Stimulated activated naive B cell treated with anti-CD40 and anti-IgM and Interleukin-4, amounts not matched to agents 10 μg/mL and 1 μg/mL and 100 μg/mL, for 72 hours (primary cell): ENCODE results near the gene LINC01488.

Source experiments
- ATAC-seq, 2 donors: fragments of 150-1000 bp; cut with Tn5 transposase; replicated peaks; 2 replicates each; pipeline ENCODE4 v1.10.0; 2021; ENCODE audit warnings: moderate library complexity in 1 of 2
- DNase-seq: peaks from one replicate; pipeline ENCODE4 v3.0.0; 2021
- H3K27ac Mint-ChIP-seq: one replicate; pipeline ENCODE4 v1.8.0; 2022; ENCODE audit warnings: mild to moderate bottlenecking, mixed read lengths
- H3K27me3 Mint-ChIP-seq, 2 donors: one replicate each; pipeline ENCODE4 v1.8.0; 2022; ENCODE audit warnings: mixed read lengths in 2 of 2
- H3K36me3 Mint-ChIP-seq, 2 donors: one replicate each; pipeline ENCODE4 v1.8.0; 2022; ENCODE audit warnings: mixed read lengths in 2 of 2, mild to moderate bottlenecking in 1 of 2
- H3K4me1 Mint-ChIP-seq, 2 donors: one replicate each; pipeline ENCODE4 v1.8.0; 2022; ENCODE audit warnings: mixed read lengths in 2 of 2, mild to moderate bottlenecking in 1 of 2
- H3K4me3 Mint-ChIP-seq, 2 donors: one replicate each; pipeline ENCODE4 v1.8.0; 2022; ENCODE audit warnings: mild to moderate bottlenecking in 2 of 2, mixed read lengths in 2 of 2, moderate library complexity in 1 of 2
- H3K9me3 Mint-ChIP-seq, 2 donors: one replicate each; pipeline ENCODE4 v1.8.0; 2022; ENCODE audit warnings: mixed read lengths in 2 of 2, mild to moderate bottlenecking in 1 of 2

LINC01488 gene

DNA sequence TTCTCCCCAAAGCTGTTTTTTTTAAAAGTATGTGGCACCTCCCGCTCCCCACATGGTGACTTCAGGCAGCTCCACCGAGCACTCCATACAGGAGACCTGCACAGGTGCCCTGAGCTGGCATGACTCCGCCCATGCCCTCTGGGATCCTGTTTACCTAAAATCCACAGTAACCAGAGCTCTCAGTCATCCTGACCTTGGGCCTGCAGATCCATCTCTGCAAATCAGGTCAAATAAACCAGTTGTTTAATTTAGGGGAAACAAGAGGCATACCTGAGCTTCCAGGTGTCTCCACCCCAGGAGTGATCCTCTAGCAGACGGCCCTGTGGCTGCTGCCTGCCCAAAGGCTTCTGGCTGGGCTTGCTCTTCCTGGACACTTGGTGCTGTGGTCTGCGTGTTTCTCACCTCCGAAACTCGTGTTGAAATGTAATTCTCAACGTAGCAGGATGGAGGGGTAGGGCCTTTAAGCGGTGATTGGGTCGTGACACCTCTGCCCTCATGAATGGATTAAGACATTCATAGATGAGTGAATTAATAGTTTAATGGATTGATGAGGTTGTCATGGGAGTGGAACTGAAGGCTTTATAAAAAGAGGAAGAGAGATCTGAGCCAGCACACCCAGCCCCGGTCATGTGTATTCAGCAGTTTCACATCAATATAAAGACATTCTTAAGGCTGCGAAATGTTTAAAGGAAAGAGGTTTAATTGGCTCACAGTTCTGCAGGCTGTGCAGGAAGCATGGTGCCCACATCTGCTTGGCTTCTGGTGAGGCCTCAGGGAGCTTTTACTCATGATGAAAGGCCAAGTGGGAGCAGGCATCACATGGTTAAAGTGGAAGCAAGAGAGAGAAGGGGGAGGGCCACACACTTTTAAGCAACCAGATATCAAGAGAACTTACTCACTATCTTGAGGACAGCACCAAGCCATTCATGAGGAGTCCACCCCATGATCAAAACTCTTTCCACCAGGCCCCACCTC is 34.1 kb downstream of the LINC01488 start:
- H3K27me3 Mint-ChIP-seq = peaks cover 6 to 8% of the 10 kb centered on the region in 2 donors
- H3K27ac Mint-ChIP-seq = peak overlapping the region; percentile 93
- H3K9me3 Mint-ChIP-seq = peaks cover 20 to 28% of the 10 kb centered on the region in 2 donors
- peaks cover 11 to 13% of the 10 kb centered on the region in 2 donors for H3K4me1 Mint-ChIP-seq
- ATAC-seq (peak; percentile 97 to 99), DNase-seq (no peak)
- H3K36me3 Mint-ChIP-seq = peaks cover 18 to 32% of the 10 kb centered on the region in 2 donors
- H3K4me3 Mint-ChIP-seq = peak overlapping the region in 1 of 2 donors; percentile 71

DNA sequence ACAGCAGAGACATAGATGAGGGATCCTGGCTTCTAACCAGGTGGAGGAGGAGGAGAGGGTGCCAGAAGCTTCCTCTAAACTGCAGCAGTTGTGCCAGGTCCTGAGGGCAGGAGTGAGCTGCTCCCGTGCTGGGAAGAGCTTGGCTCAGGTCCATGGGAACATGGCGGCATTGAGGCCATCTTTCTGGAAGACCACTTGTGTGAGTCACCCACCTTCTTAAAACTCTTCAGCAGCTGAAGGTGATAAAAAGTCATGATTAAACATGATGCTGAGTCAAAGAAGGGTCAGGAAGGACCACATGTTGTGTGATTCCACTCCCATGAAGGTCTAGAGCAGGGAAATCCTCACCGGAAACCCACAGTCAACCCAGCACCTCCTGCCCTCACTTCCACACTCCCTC is 35.1 kb downstream of the LINC01488 start:
- no peak for ATAC-seq
- no peak for DNase-seq
- Mint-ChIP-seq H3K4me1 (peaks cover 11 to 13% of the 10 kb centered on the region in 2 donors), H3K36me3 (peaks cover 18 to 32% of the 10 kb centered on the region in 2 donors), H3K9me3 (peaks cover 20 to 28% of the 10 kb centered on the region in 2 donors), H3K27me3 (peaks cover 6 to 12% of the 10 kb centered on the region in 2 donors), H3K4me3 (no peak overlapping the region), H3K27ac (peak overlapping the region; percentile 86)

DNA sequence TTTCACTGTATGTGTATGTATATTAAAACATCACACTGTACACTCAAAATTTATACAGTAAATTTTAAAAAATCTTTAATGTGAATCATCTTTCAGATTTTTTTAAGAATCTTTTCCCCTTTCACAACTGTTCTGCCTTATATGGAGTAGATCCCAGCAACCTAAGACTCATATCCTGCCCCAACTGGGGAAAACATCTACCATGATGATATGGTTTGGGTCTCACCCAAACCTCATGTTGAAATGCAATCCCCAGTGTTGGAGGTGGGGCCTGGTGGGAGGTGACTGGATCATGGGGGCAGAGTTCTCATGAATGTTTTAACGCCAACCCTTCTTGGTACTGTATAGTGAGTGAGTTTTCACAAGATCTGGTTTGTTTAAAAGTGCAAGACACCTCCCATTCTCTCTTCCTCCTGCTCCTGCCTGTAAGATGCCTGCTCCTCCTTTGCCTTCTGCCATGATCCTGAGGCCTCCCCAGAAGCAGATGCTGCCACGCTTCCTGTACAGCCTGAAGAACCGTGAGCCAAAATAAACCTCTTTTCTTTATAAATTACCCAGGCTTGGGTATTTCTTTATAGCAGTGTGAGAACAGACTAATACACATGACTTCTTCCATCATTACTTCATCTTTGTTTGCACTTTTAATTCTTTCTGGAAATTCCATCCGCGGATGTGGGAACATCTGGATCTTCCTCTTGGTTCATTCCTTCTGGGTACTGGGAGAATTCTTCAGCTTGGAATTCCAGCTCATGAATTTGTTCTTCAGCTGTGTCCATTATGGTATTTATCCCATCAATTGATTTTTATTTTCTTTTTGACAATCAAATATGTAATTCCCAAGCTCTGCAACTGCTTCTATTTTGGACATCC is 36.9 kb downstream of the LINC01488 start:
- Mint-ChIP-seq H3K27me3 (peaks cover 6 to 9% of the 10 kb centered on the region in 2 donors), H3K4me3 (no peak overlapping the region), H3K36me3 (peaks cover 18 to 32% of the 10 kb centered on the region in 2 donors), H3K9me3 (peaks cover 20 to 28% of the 10 kb centered on the region in 2 donors), H3K4me1 (peaks cover 13% of the 10 kb centered on the region in 2 donors), H3K27ac (no peak overlapping the region)
- DNase-seq (no peak), ATAC-seq (no peak)

DNA sequence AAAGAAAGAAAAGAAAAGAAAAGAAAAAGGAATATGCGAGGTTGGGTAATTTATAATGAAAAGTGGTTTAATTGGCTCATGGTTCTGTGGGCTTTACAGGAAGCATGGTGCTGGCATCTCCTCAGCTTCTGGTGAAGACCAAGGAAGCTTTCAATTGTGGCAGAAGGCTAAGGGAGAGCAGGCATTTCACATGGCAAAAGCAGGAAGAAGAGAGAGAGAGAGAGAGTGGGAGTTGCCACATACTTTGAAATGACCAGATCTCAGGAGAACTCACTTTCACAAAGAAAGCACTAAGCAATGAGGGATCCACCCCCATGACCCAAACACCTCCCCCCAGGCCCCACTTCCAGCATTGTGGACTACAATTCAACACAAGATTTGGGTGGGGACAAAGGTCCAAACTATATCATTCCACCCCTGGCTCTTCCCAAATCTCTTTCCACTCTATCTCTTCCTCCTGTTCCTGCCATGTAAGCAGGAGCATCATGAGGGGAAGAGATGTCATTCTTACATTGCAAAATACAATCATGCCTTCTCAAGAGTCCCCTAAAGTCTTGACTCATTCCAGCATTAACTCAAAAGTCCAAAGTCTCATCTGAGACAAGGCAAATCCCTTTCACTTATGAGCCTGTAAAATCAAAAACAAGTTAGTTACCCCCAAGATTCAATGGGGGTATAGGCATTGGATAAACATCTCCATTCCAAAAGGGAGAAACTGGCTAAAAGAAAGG is 38.9 kb downstream of the LINC01488 start:
- no peak overlapping the region for H3K27ac Mint-ChIP-seq

DNA sequence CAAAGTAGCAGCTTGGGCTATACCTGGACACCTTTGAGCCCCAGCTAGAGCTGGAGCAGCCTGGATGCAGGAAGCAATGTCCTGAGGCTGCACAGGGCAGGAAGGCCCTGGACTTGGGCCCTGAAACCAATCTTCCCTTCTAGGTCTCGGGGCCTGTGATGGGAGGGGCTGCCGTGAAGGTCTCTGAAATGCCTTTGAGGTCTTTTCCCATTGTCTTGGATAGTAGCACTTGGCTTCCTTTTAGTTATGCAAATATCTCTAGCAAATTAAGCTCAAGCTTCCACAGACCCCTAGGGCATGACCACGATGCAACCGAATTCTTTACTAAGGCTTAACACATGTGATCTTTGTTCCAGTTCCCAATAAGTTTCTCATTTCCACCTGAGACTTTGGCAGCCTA is 40.0 kb downstream of the LINC01488 start:
- H3K9me3 Mint-ChIP-seq = peaks cover 16 to 21% of the 10 kb centered on the region in 2 donors
- no peak for DNase-seq
- ATAC-seq = no peak
- no peak overlapping the region for H3K4me3 Mint-ChIP-seq
- H3K4me1 Mint-ChIP-seq = peaks cover 4 to 7% of the 10 kb centered on the region in 2 donors
- H3K27me3 Mint-ChIP-seq = peaks cover 14% of the 10 kb centered on the region in 2 donors
- H3K27ac Mint-ChIP-seq = no peak overlapping the region
- peaks cover 11 to 19% of the 10 kb centered on the region in 2 donors for H3K36me3 Mint-ChIP-seq

More for the DNA sequence above, 38.9 kb downstream of the LINC01488 start:
- DNase-seq (no peak), ATAC-seq (no peak)
- H3K27me3 Mint-ChIP-seq = peaks cover 6 to 9% of the 10 kb centered on the region in 2 donors
- no peak overlapping the region for H3K4me3 Mint-ChIP-seq
- H3K36me3 Mint-ChIP-seq = peaks cover 16 to 29% of the 10 kb centered on the region in 2 donors
- peaks cover 20 to 28% of the 10 kb centered on the region in 2 donors for H3K9me3 Mint-ChIP-seq
- H3K4me1 Mint-ChIP-seq = peaks cover 9 to 10% of the 10 kb centered on the region in 2 donors

DNA sequence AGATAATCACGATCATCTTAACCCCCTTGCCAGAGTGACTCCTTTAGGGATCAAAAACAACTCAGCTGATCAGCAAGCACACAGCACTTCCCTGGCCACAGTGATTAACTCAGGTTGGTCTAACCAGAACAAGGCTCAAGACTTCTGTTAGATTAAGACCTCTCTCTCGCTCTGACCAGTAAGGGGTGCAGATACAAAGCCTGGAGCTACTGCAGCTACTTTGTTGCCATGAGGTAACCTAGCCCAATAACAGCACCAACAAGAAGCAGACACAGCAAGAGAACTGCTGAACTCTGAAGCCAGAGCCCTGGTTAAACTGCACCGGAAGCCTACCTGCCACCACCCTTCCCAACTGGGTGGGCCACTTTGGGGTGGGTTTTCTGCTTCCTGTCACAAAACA is 42.0 kb downstream of the LINC01488 start:
- Mint-ChIP-seq H3K27me3 (peaks cover 14% of the 10 kb centered on the region in 2 donors), H3K36me3 (peaks cover 3 to 8% of the 10 kb centered on the region in 2 donors), H3K4me1 (peaks cover 4 to 14% of the 10 kb centered on the region in 2 donors), H3K27ac (no peak overlapping the region), H3K9me3 (peaks cover 6 to 10% of the 10 kb centered on the region in 2 donors), H3K4me3 (no peak overlapping the region)
- ATAC-seq (no peak), DNase-seq (no peak)

DNA sequence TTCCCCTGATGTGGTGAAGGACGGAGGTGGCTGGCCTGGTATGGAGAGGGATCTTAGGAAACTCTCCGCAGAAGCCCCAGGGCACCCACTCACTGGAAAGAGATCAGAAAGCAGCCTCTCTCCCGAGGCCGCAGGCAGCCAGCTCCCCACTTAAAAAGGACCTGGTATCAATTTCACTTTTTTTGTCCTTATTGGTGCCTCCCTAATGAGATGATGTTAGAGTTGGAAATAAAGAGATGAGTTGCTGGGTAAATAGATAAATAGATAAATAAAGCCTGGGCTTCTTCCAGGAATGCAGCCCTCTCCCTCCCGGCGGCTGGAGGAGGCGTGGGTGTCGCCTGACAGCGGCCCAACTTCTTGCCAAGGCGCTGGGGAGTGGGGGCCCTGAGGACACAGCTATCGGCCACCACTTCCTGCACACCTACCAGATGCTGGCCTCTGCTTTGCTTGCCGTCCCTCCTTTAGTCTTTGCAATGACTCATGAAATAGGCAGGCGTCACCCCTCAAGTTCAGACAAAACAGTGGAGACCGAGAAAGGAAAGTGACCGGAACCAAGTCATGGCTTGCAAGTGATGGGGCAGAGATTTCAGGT is 42.9 kb downstream of the LINC01488 start:
- H3K36me3 Mint-ChIP-seq = no peaks in the 10 kb centered on the region
- no peak for DNase-seq
- H3K27ac Mint-ChIP-seq = no peak overlapping the region
- H3K9me3 Mint-ChIP-seq = peaks cover 0 to under 1% of the 10 kb centered on the region in 2 donors
- peaks cover 8 to 10% of the 10 kb centered on the region in 2 donors for H3K27me3 Mint-ChIP-seq
- H3K4me1 Mint-ChIP-seq = peaks cover 9 to 21% of the 10 kb centered on the region in 2 donors
- ATAC-seq = no peak
- H3K4me3 Mint-ChIP-seq = no peak overlapping the region

DNA sequence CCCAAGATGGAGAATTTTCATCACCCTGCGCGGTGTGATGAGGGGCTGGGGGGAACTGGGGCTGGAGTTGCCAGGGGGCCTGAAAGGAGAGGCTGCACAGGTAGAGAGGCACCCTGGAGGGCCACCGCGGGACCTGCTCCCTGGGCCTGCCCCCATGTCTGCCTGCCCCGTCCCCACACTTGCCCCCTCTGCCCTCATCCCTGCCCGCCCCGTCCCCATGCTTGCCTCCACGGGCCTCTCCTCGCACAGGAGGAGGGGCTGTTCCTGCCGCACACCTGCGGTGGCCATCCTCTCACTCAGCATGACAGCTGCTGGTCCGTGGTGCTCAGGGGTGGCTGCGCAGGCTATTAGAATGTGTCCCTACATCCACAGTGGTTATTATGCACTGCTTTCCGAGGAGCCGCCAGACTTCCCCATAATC is 43.5 kb downstream of the LINC01488 start:
- no peak for ATAC-seq
- peaks cover 8 to 9% of the 10 kb centered on the region in 2 donors for H3K27me3 Mint-ChIP-seq
- no peaks in the 10 kb centered on the region for H3K36me3 Mint-ChIP-seq
- peaks cover 15 to 27% of the 10 kb centered on the region in 2 donors for H3K4me1 Mint-ChIP-seq
- no peak overlapping the region for H3K27ac Mint-ChIP-seq
- no peak for DNase-seq
- H3K4me3 Mint-ChIP-seq = no peak overlapping the region
- no peaks in the 10 kb centered on the region for H3K9me3 Mint-ChIP-seq

DNA sequence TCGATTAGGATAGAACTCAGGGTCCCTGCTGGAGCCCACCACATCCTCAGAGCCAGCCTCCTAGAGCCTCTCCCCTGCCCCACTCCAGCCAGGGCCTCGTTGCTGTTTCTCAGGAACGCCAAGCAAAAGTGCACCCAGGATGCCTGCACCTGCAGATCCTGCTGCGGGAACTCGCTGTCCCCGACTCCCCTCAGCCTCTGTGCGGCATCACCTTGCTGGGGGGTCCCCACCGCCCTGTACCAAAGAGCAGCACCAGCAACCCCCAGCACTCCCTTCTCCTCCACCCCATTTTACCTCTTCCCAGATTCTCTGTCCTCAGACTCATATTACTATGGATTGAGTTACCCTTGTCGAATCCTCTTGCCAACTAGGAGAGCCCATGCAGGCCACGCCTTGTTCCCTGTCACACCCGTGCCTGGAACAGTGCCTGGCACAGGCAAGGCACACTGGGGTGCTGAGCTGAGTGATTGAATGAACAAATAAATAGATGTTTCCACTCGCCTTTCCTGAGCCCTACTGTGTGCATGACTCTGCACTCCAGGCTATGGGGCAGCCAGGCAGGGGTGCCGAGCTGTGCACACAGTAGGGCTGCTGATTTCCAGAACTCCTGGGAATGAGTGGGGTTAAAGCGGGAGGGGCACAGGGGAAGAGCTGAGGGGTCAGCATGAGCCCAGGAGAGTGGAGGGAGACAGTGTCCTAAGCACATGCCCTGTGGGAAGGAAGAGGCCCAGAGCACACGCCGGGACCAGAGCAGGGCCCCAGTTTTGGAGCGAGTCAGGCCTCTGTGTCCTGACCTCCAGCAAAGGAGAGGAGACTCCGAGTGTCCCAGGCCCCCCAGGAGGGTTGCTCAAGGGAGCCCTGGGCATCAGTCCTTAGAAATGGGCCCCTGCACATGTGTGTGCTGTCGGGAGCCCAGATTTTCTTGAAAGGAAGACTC is 44.3 kb downstream of the LINC01488 start:
- Mint-ChIP-seq H3K4me1 (peaks cover 23 to 35% of the 10 kb centered on the region in 2 donors), H3K36me3 (peaks cover 0 to 4% of the 10 kb centered on the region in 2 donors), H3K4me3 (no peak overlapping the region), H3K27ac (peak overlapping the region; percentile 80), H3K9me3 (no peaks in the 10 kb centered on the region), H3K27me3 (peaks cover 8 to 9% of the 10 kb centered on the region in 2 donors)
- ATAC-seq = no peak
- no peak for DNase-seq

DNA sequence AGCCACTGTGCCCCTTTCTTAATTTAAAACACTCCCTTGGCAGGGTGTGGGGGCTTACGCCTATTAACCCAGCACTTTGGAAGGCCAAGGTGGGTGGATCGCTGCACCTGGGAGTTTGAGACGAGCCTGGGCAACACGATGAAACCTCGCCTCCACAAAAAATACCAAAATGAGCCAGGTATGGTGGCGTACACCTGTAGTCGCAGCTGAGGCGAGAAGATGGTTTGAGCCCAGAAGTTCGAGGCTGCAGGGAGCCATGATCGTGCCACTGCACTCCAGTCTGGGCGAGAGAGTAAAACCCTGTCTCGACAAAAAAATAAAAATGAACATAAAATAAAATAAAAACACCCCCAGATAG is 45.0 kb downstream of the LINC01488 start:
- peaks cover 29 to 42% of the 10 kb centered on the region in 2 donors for H3K4me1 Mint-ChIP-seq
- H3K36me3 Mint-ChIP-seq = peaks cover 0 to 4% of the 10 kb centered on the region in 2 donors
- DNase-seq (no peak), ATAC-seq (no peak)
- no peak overlapping the region for H3K27ac Mint-ChIP-seq
- no peak overlapping the region for H3K4me3 Mint-ChIP-seq
- no peaks in the 10 kb centered on the region for H3K9me3 Mint-ChIP-seq
- H3K27me3 Mint-ChIP-seq = peaks cover 5 to 8% of the 10 kb centered on the region in 2 donors

DNA sequence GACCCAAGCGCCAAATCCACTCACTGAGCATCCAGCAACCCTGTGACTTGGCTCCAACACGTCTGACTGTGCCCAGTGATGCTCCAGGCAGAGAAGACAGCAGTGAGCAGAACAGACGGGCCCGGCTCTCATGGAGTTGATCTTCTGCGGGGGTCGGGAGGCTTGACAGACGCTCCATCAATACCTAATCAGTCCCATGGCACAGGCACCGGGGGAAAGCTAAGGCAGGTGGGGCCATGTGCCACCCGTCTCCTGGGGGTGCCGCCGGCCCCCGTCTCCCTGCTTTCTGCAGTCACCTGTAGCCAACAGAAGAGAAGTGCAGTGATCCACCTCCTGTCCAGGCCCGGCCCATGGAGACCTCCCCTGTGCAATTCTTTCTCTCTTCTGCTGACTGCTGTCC is 47.5 kb downstream of the LINC01488 start:
- Mint-ChIP-seq H3K4me3 (peak overlapping the region in 1 of 2 donors; percentile 40), H3K9me3 (no peaks in the 10 kb centered on the region), H3K27ac (no peak overlapping the region), H3K27me3 (peaks cover 5 to 8% of the 10 kb centered on the region in 2 donors), H3K4me1 (peaks cover 33 to 54% of the 10 kb centered on the region in 2 donors), H3K36me3 (peaks cover 0 to 4% of the 10 kb centered on the region in 2 donors)
- ATAC-seq (no peak), DNase-seq (no peak)

DNA sequence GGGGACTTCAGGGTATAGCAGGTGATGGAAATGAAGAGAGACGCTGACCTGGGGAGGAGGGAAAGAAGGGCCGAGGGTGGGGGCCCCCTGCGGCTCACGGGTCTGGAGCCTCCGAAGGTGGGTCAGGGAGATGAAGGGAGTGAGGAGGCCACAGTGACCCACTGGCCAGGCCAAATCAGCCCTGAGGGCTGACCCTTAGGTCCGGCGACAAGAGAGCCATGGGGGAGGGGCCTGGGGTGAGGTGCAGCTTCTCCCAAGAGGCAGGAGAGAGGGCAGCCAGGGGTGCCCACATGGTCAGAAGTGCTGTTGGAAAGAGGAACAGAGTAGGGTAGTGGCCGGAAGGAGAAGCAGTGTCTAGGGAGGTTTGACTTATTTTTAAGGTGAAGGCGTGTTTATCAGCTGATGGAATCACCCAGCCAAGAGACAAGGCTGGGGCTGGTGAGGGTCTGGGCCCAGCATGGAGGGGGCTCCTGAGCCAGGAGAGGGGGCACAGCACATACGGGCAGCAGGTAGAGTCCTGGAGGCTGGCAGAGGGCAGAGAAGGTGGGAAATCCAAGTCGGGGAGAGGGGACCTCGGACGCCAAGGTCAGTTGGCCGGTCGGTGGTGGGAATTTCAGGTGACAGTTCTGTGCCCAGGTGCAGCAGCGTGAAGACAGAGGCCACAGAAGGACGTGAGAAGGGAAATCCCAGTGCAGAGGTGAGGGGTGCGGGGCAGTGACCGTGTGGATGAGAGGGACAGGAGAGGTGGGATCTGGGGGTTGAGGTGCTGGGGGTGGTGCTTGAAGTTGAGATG is 49.0 kb downstream of the LINC01488 start:
- peaks cover 33 to 54% of the 10 kb centered on the region in 2 donors for H3K4me1 Mint-ChIP-seq
- H3K36me3 Mint-ChIP-seq = peaks cover 0 to 4% of the 10 kb centered on the region in 2 donors
- H3K27ac Mint-ChIP-seq = peak overlapping the region; percentile 98
- peak; percentile 69 for DNase-seq
- peak overlapping the region; percentile 83 to 92 for H3K4me3 Mint-ChIP-seq
- H3K9me3 Mint-ChIP-seq = no peaks in the 10 kb centered on the region
- peaks cover 5 to 6% of the 10 kb centered on the region in 2 donors for H3K27me3 Mint-ChIP-seq
- ATAC-seq = peak; percentile 97
